ENCODE results near the gene MAN1A1. TPM values are rescaled to one million over a fixed set of nuclear protein-coding genes. Genes with fewer than 3 reads are reported as not detected.

MAN1A1 gene
- polyA plus RNA-seq, 1 donor from 2014 or later = 4.6 TPM

DNA sequence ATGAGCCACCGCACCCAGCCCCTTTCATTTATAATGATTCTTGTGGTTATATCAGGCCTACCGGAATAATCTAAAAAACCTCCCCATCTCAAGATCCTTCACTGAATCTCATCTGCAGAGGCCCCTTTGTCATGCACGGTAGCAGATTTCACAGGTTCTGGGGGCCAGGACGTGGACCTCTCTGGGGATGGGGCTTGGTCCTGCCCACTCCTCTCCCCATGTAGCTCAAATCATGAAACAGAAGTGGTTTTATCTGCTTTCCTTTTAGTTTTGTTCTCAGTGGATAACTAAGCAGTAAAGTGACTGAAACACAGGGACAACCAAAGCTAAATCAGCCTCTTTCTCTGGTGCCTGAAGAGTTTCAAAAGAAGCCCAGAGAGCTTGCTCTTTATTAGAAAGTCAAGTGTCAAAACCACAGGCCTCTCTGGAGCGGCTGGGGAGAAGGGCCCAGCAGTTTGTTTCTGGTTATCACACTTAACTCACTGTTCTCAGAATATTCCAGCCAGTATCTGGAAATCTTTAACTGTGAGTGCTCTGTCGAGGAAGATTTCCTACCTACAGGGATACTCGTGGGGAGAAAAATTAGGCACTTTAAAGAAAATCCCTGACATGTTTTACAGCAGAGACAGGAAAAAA is 210.5 kb downstream of the MAN1A1 start:
- Histone ChIP-seq H3K9me3 (ENCODE audit: low read length) (no peaks in the 10 kb centered on the region), H3K79me2 (replicated peaks; ENCODE audit: insufficient read depth, low read length) (no peaks in the 10 kb centered on the region), H3K27me3 (ENCODE audit: insufficient read depth, low read depth, low read length) (no peaks in the 10 kb centered on the region), H3K36me3 (ENCODE audit: insufficient read depth, low read length) (no peaks in the 10 kb centered on the region), H3K9ac (ENCODE audit: low read length) (no peak overlapping the region), H3K9me2 (ENCODE audit: insufficient read depth, low read length) (no peaks in the 10 kb centered on the region), H4K20me1 (ENCODE audit: insufficient read depth) (no peaks in the 10 kb centered on the region), H3F3A (ENCODE audit: insufficient read depth, low read length, poor library complexity, severe bottlenecking) (no peaks in the 10 kb centered on the region), H2AFZ (ENCODE audit: low read depth, low read length) (no peak overlapping the region), H3K4me3 (ENCODE audit: low read length) (no peak overlapping the region), H3K4me2 (ENCODE audit: low read length) (no peak overlapping the region), H3K27ac (ENCODE audit: low read length) (no peak overlapping the region)
- no peak for TF ChIP-seq TAF1 (IDR thresholded peaks at IDR 0.05; ENCODE audit: low read depth)
- TF ChIP-seq, protein P1, sequence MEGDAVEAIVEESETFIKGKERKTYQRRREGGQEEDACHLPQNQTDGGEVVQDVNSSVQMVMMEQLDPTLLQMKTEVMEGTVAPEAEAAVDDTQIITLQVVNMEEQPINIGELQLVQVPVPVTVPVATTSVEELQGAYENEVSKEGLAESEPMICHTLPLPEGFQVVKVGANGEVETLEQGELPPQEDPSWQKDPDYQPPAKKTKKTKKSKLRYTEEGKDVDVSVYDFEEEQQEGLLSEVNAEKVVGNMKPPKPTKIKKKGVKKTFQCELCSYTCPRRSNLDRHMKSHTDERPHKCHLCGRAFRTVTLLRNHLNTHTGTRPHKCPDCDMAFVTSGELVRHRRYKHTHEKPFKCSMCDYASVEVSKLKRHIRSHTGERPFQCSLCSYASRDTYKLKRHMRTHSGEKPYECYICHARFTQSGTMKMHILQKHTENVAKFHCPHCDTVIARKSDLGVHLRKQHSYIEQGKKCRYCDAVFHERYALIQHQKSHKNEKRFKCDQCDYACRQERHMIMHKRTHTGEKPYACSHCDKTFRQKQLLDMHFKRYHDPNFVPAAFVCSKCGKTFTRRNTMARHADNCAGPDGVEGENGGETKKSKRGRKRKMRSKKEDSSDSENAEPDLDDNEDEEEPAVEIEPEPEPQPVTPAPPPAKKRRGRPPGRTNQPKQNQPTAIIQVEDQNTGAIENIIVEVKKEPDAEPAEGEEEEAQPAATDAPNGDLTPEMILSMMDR (IDR thresholded peaks at IDR 0.05; ENCODE audit: poor library complexity, severe bottlenecking) = no peak
- TF ChIP-seq MXI1 (conservative IDR thresholded peaks at IDR 0.05; ENCODE audit: poor library complexity, severe bottlenecking) = no peak
- TF ChIP-seq SMC3 (conservative IDR thresholded peaks at IDR 0.05; ENCODE audit: poor library complexity) = no peak
- TF ChIP-seq RAD21 (conservative IDR thresholded peaks at IDR 0.05) = no peak
- no peak for TF ChIP-seq EZH2 (IDR thresholded peaks at IDR 0.05; ENCODE audit: borderline replicate concordance, insufficient read depth, low read length, poor library complexity, severe bottlenecking)
- TF ChIP-seq, protein P2, sequence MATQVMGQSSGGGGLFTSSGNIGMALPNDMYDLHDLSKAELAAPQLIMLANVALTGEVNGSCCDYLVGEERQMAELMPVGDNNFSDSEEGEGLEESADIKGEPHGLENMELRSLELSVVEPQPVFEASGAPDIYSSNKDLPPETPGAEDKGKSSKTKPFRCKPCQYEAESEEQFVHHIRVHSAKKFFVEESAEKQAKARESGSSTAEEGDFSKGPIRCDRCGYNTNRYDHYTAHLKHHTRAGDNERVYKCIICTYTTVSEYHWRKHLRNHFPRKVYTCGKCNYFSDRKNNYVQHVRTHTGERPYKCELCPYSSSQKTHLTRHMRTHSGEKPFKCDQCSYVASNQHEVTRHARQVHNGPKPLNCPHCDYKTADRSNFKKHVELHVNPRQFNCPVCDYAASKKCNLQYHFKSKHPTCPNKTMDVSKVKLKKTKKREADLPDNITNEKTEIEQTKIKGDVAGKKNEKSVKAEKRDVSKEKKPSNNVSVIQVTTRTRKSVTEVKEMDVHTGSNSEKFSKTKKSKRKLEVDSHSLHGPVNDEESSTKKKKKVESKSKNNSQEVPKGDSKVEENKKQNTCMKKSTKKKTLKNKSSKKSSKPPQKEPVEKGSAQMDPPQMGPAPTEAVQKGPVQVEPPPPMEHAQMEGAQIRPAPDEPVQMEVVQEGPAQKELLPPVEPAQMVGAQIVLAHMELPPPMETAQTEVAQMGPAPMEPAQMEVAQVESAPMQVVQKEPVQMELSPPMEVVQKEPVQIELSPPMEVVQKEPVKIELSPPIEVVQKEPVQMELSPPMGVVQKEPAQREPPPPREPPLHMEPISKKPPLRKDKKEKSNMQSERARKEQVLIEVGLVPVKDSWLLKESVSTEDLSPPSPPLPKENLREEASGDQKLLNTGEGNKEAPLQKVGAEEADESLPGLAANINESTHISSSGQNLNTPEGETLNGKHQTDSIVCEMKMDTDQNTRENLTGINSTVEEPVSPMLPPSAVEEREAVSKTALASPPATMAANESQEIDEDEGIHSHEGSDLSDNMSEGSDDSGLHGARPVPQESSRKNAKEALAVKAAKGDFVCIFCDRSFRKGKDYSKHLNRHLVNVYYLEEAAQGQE (IDR thresholded peaks at IDR 0.05; ENCODE audit: borderline replicate concordance) = no peak
- no peak for TF ChIP-seq POLR2AphosphoS5 (IDR thresholded peaks at IDR 0.05)
- no peak for TF ChIP-seq EP300 (conservative IDR thresholded peaks at IDR 0.05; ENCODE audit: poor library complexity, severe bottlenecking)

DNA sequence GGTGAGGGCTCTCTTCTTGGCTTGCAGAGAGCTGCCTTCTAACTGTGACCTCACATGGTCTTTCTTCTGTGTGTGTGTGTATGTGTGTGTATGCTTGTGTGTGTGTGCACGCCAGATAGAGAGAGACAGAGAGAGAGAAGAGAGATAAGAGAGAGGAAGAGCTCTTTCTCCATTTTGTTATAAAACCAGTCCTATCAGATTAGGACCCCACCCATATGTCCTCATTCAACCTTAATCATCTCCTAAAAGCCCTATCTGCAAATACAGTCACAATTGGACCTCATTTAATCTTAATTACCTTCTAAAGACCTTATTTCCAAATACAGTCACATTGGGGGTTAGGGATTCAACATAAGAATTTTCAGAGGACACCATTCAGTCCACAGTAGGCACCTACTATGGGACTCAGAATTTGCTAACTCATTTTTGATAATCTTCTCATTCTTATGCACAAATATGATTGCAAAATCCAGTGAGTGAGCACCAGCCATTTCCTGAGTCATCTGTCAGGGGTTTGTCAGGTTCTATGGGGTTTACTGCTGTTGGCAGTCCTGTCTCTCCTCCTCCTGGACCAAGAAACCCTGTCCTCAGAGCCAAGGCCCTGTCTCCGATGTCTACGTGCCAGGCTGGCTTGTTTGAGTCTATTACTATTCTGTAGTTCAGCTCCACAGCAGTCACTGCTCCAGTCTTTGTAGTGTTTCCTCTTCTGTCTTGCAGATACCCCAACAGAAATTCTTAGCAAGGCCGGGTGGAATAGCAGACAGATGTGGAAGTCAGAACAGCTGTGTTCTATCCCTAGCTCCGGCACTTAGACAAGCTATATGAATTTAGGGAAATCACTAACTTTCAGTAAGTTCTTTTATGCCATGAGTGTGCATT is 212.1 kb downstream of the MAN1A1 start:
- Histone ChIP-seq H3K79me2 (replicated peaks; ENCODE audit: insufficient read depth, low read length) (no peaks in the 10 kb centered on the region), H2AFZ (ENCODE audit: low read depth, low read length) (no peak overlapping the region), H3K9me2 (ENCODE audit: insufficient read depth, low read length) (no peaks in the 10 kb centered on the region), H3K9me3 (ENCODE audit: low read length) (no peaks in the 10 kb centered on the region), H3K4me2 (ENCODE audit: low read length) (no peak overlapping the region), H4K20me1 (ENCODE audit: insufficient read depth) (no peaks in the 10 kb centered on the region), H3K36me3 (ENCODE audit: insufficient read depth, low read length) (no peaks in the 10 kb centered on the region), H3F3A (ENCODE audit: insufficient read depth, low read length, poor library complexity, severe bottlenecking) (no peaks in the 10 kb centered on the region), H3K4me3 (ENCODE audit: low read length) (no peak overlapping the region), H3K9ac (ENCODE audit: low read length) (no peak overlapping the region), H3K27me3 (ENCODE audit: insufficient read depth, low read depth, low read length) (no peaks in the 10 kb centered on the region), H3K27ac (ENCODE audit: low read length) (no peak overlapping the region)
- TF ChIP-seq MXI1 (conservative IDR thresholded peaks at IDR 0.05; ENCODE audit: poor library complexity, severe bottlenecking) (no peak), EZH2 (IDR thresholded peaks at IDR 0.05; ENCODE audit: borderline replicate concordance, insufficient read depth, low read length, poor library complexity, severe bottlenecking) (no peak)
- TF ChIP-seq, protein P1 (IDR thresholded peaks at IDR 0.05; ENCODE audit: poor library complexity, severe bottlenecking) = no peak

Measured in neural cell (in vitro differentiated cells).